ENCODE data around the gene PNPLA5.

The PNPLA5 gene

GRCh38 chr22:43922123-43922522 lies 30.3 kb upstream of the PNPLA5 start:
- TF ChIP-seq GABPA (IDR thresholded peaks at IDR 0.05; ENCODE audit: low read depth) (no peak), CTCF (IDR thresholded peaks at IDR 0.05; ENCODE audit: insufficient read depth, low read length) (no peak), POLR2AphosphoS5 (IDR thresholded peaks at IDR 0.05; ENCODE audit: low read depth) (no peak), SPI1 (IDR thresholded peaks at IDR 0.05; ENCODE audit: borderline replicate concordance, low read depth) (no peak), REST (IDR thresholded peaks at IDR 0.05; ENCODE audit: insufficient replicate concordance, low read depth) (no peak)
- Histone ChIP-seq H3K4me3 (replicated peaks; ENCODE audit: insufficient read depth, low read length) (no peak overlapping the region), H3K27ac (replicated peaks) (no peak overlapping the region), H3K27me3 (ENCODE audit: insufficient read depth, poor library complexity, severe bottlenecking) (peaks cover 17% of the 10 kb centered on the region)
- DNase-seq (ENCODE audit: low read depth in 1 of 2, low spot score in 1 of 2): no peak

GRCh38 chr22:43921370-43921769 lies 29.6 kb upstream of the PNPLA5 start:
- Histone ChIP-seq H3K27me3 (ENCODE audit: insufficient read depth, poor library complexity, severe bottlenecking) (peaks cover 17% of the 10 kb centered on the region), H3K27ac (replicated peaks) (no peak overlapping the region), H3K4me3 (replicated peaks; ENCODE audit: insufficient read depth, low read length) (no peak overlapping the region)
- DNase-seq (ENCODE audit: low read depth in 1 of 2, low spot score in 1 of 2): no peak
- TF ChIP-seq CTCF (IDR thresholded peaks at IDR 0.05; ENCODE audit: insufficient read depth, low read length) (no peak), POLR2AphosphoS5 (IDR thresholded peaks at IDR 0.05; ENCODE audit: low read depth) (no peak)

- no peak for DNase-seq (ENCODE audit: low read depth in 1 of 2, low spot score in 1 of 2)
- TF ChIP-seq SPI1 (IDR thresholded peaks at IDR 0.05; ENCODE audit: borderline replicate concordance, low read depth): no peak
- no peak for TF ChIP-seq CTCF (IDR thresholded peaks at IDR 0.05; ENCODE audit: insufficient read depth, low read length)
- no peak for TF ChIP-seq POLR2AphosphoS5 (IDR thresholded peaks at IDR 0.05; ENCODE audit: low read depth)
- TF ChIP-seq GABPA (IDR thresholded peaks at IDR 0.05; ENCODE audit: low read depth): no peak
- no peak for TF ChIP-seq REST (IDR thresholded peaks at IDR 0.05; ENCODE audit: insufficient replicate concordance, low read depth)
- H3K4me3 ChIP-seq (replicated peaks; ENCODE audit: insufficient read depth, low read length): no peak overlapping the region
- H3K27ac ChIP-seq (replicated peaks): no peak overlapping the region
- H3K27me3 ChIP-seq (ENCODE audit: insufficient read depth, poor library complexity, severe bottlenecking): peaks cover 11% of the 10 kb centered on the region
Observed at GRCh38 chr22:43919106-43919973, 27.5 kb upstream of the PNPLA5 start.

Data from HL-60 (cell line).